Measurements from ENCODE around the gene ADH5.

- TF ChIP-seq CTCF (IDR thresholded peaks at IDR 0.05), result peak in 1 of 3 experiments; percentile 5
- no peak for TF ChIP-seq POLR2A (IDR thresholded peaks at IDR 0.05)
- no peak for TF ChIP-seq POLR2AphosphoS5 (IDR thresholded peaks at IDR 0.05; ENCODE audit: insufficient read depth in 1 of 2, low read depth in 1 of 2)
These were observed 29.5 kb upstream of the ADH5 start for GRCh38 chr4:99117876-99118693.

Data from vagina (tissue), 2 donors.